ENCODE measurements around the gene CAST.
"Not testable (repeated sequence)": the region's sequence is repeated elsewhere in the genome, so short reads cannot be mapped to it uniquely, and the experiment has no call there.

Gene CAST

GRCh38 chr5:96780626-96781025, 118.5 kb downstream of the CAST start:
- DNase-seq (ENCODE audit: low spot score): no peak

GRCh38 chr5:96781031-96781971, 119.1 kb downstream of the CAST start:
- peak; percentile 56 for DNase-seq (ENCODE audit: low spot score)

- no peak for DNase-seq (ENCODE audit: low spot score)
Measured at GRCh38 chr5:96783326-96783725, 121.2 kb downstream of the CAST start.

GRCh38 chr5:96785326-96786109, 123.3 kb downstream of the CAST start:
- DNase-seq (ENCODE audit: low spot score): no peak

GRCh38 chr5:96788112-96788749, 126.1 kb downstream of the CAST start:
- DNase-seq (ENCODE audit: low spot score): no peak

GRCh38 chr5:96789794-96790330, 127.7 kb downstream of the CAST start:
- DNase-seq (ENCODE audit: low spot score): no peak

GRCh38 chr5:96790961-96791504, 128.9 kb downstream of the CAST start:
- DNase-seq (ENCODE audit: low spot score): no peak

- DNase-seq (ENCODE audit: low spot score): no peak
Measured at GRCh38 chr5:96794757-96795156, 132.6 kb downstream of the CAST start.

- no peak for DNase-seq (ENCODE audit: low spot score)
Measured at GRCh38 chr5:96795626-96796025, 133.4 kb downstream of the CAST start.

GRCh38 chr5:96796434-96796833, 134.3 kb downstream of the CAST start:
- DNase-seq (ENCODE audit: low spot score): no peak

- DNase-seq (ENCODE audit: low spot score): not testable (repeated sequence)
Measured at GRCh38 chr5:96801718-96802117, 139.5 kb downstream of the CAST start.

GRCh38 chr5:96807075-96807654, 145.0 kb downstream of the CAST start:
- DNase-seq (ENCODE audit: low spot score): peak; percentile 77

- no peak for DNase-seq (ENCODE audit: low spot score)
Measured at GRCh38 chr5:96808541-96808828, 146.3 kb downstream of the CAST start.

- no peak for DNase-seq (ENCODE audit: low spot score)
Measured at GRCh38 chr5:96808868-96809558, 146.8 kb downstream of the CAST start.

- no peak for DNase-seq (ENCODE audit: low spot score)
Measured at GRCh38 chr5:96809921-96810320, 147.7 kb downstream of the CAST start.

GRCh38 chr5:96812851-96813250, 150.7 kb downstream of the CAST start:
- DNase-seq (ENCODE audit: low spot score): no peak

- DNase-seq (ENCODE audit: low spot score): no peak
Measured at GRCh38 chr5:96814041-96814440, 151.9 kb downstream of the CAST start.

- DNase-seq (ENCODE audit: low spot score): peak; percentile 75
Measured at GRCh38 chr5:96816411-96816939, 154.3 kb downstream of the CAST start.

- no peak for DNase-seq (ENCODE audit: low spot score)
Measured at GRCh38 chr5:96816991-96817390, 154.8 kb downstream of the CAST start.

- DNase-seq (ENCODE audit: low spot score): no peak
Measured at GRCh38 chr5:96817506-96817905, 155.3 kb downstream of the CAST start.
